ENCODE results near the gene GALNS.
"Not testable (repeated sequence)": the region's sequence is repeated elsewhere in the genome, so short reads cannot be mapped to it uniquely, and the experiment has no call there.

Gene GALNS

DNA sequence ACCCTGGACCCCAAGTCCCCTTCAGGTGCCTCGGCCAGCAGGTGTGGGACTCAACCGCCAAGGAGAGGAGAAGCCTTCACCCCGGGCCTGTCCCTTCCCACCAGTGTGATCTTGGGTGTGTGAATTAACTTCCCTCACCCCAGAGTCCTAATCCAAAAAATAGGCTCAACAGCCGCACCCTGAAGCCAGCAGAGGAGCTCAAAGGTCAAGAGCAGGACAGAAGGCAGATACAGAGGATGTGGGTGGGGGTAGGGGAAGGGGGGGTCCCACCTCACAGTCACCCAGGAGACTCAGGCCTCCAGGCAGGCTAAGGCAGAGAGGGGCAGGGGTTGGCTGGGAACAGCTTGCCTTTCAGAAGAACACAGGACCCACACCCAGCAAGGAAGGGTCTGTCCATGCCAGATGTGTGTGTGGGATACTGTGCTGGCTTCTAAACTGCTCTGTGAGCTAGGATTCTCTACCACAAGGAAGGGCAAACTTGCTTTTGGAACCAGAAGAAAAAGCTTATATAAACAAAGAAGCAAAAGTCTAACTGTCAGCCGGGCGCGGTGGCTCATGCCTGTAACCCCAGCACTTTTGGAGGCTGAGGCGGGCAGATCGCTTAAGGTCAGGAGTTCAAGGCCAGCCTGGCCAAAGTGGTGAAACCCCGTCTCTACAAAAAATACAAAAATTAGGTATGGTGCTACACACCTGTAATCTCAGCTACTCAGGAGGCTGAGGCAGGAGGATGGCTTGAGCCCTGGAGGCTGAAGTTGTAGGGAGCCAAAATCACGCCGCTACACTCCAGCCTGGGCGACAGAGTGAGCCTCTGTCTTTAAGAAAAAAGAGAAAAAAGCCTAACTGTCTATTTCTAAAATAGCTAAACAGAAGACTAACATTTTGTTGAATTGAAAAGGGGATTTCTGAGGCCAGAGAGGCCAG is 76.3 kb downstream of the GALNS start:
- no peak for DNase-seq

- DNase-seq, result no peak
These were observed 77.2 kb downstream of the GALNS start for GRCh38 chr16:88779406-88780141.

DNA sequence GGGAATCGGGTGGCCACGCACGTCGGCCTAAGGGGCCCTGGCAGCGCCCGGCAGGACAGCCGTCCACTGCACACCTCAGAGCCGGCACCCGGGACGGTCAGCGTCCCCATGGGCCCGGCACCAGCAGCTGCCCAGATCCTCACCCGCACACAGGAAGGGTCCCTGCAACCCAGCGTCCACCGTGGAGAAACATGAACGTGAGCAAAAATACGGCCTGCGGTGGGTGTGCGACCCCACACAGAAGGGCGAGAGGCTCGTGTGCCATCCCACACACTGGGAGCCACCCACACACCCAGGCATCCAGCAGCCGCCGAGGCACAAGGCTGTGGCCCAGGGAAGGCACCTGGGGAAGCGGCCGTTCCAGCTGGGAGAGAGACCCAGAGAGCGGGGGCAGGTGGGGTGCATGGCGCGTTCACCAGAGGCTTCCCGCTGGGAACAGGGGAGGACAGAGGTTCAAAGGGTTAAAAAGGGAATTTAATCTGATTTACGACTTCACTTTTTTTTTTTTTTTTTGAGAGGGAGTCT is 78.1 kb downstream of the GALNS start:
- no peak for DNase-seq

DNA sequence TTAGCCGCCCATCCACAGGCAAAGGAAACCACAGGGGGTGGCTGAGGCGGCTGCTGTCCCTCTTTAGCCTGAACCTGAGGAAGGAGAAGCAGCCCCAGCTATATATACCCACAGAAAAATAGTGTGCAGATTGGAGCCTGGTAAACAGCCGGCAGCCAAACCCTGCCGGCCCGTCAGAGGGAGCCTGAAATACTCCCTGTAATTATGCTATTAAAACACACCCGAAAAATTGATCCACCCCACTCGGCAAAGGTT is 78.5 kb downstream of the GALNS start:
- DNase-seq, result no peak

- no peak for DNase-seq
These were observed 79.1 kb downstream of the GALNS start for GRCh38 chr16:88777471-88778270.

DNA sequence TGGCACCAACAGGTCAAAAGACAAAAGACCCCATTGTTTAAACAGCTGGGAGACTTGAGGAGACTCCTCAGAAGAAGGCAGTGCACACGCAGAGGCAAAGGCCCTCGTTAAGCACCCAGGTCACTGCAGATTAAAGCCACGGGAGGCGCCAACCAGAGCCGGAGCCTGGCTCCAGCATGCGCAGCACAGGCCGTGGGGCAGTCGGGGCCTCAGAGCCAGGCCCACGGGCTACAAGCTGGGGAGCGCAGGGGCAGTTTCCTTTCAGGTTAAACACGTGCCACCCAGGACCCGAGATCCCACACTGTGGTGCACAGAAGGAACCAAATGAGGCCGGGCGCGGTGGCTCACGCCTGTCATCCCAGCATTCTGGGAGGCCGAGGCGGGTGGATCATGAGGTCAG is 80.9 kb downstream of the GALNS start:
- DNase-seq, result no peak

- DNase-seq, result no peak
These were observed 82.0 kb downstream of the GALNS start for GRCh38 chr16:88774544-88775393.

DNA sequence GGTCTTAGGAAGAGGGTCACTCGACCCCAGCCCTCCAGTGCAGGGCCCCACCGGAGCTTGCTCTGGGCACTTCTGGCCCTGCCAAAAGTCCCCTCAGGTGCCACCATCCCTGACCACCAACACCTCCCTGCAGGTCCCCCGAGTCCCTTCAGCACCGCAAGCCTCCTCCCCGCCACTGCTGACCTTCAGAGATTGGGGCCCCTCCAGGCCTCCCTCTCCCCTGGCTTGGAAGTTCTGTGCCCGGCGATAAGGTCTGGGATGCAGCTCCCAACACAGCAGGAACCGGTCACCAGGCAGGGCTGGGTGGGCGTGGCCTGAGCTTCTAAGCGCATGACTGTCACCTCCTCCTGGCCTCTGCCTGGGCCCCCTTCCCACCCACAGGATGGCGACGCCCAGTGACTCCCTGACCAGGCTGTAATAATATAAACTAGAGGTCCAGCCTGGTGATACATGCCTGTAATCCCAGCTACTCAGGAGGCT is 82.9 kb downstream of the GALNS start:
- no peak for DNase-seq

- DNase-seq, result no peak
These were observed 83.6 kb downstream of the GALNS start for GRCh38 chr16:88772871-88773811.

DNA sequence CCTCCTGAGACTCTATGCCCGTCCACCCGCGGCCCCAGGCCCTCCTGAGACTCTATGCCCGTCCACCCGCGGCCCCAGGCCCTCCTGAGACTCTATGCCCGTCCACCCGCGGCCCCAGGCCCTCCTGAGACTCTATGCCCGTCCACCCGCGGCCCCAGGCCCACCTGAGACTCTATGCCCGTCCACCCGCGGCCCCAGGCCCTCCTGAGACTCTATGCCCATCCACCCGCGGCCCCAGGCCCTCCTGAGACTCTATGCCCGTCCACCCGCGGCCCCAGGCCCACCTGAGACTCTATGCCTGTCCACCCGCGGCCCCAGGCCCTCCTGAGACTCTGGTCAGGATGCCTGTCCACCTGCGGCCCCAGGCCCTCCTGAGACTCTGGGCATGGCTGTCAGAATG is 85.0 kb downstream of the GALNS start:
- DNase-seq, result not testable (repeated sequence)

DNA sequence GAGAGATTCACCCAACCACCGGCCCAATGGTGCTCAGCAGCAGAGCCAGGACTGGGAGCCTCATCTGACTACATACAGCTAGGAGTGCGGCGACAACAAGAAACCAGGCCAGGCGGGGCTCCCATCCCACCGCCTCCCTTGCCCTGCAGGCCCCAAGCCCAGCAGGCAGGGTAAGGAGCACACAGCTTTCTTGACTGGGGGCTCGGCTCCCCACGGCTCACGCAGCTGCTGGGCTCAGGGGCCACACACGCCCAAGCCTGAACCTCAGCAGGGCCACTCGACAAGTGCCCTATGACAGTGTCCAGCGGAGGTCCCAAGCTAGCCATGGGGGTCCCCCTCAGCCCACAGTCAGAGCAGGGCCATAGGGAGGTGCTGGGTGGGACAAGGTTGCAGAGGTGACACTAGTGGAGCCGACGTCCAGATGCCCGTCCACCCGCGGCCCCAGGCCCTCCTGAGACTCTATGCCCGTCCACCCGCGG is 85.4 kb downstream of the GALNS start:
- no peak for DNase-seq

- no peak for DNase-seq
These were observed 86.1 kb downstream of the GALNS start for GRCh38 chr16:88770461-88771293.

- DNase-seq, result peak; percentile 50
These were observed 86.9 kb downstream of the GALNS start for GRCh38 chr16:88769617-88770460.

GRCh38 chr16:88768071-88768783 is 88.5 kb downstream of the GALNS start:
- DNase-seq, result no peak

DNA sequence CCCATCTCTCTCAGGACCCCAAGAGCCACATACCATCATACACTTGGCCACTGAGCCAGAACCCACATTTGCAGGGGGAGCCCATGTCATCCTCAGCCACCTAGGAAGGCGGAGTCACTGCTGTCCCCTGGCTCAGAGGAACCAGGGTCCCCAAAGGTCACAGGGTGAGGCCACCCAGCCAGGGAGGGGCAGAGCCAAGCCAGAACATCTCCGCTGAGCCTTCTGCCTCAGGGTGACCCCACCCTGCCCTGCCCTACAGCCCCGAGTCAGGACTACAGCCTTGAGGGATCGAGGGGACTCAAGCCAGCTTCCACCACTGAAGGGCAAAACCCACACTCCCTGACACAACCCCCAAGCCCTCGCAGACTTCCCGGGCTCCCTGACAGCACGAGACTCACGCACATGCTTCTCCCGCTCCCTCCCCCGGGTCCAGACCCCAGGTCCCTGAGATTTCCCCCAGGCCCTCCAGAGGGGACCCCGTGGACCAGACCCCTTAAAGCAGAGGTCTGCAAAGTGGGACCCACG is 89.1 kb downstream of the GALNS start:
- DNase-seq, result no peak

- DNase-seq, result no peak
These were observed 89.8 kb downstream of the GALNS start for GRCh38 chr16:88766975-88767374.

DNA sequence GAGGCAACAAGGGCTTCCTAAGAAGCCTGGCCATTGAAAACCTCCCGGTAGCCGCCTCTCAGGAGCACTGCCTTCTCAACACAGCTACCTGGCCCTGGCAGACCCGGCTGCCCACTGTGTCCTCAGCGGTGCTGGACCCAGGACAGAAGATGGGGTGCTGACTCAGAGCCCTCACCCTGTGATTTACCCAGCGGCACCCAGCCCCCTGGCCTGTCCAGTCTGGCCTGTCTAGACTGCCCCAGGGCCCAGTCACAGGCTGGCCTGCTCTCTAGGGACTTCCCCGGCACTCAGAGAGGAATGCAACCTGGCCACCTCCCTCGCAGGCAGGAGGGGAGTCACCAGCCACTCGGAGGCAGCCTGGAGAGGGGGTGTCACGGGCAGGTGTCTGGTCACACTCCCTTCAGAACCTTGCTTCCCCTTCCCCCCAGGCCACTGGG is 91.8 kb downstream of the GALNS start:
- no peak for DNase-seq

DNA sequence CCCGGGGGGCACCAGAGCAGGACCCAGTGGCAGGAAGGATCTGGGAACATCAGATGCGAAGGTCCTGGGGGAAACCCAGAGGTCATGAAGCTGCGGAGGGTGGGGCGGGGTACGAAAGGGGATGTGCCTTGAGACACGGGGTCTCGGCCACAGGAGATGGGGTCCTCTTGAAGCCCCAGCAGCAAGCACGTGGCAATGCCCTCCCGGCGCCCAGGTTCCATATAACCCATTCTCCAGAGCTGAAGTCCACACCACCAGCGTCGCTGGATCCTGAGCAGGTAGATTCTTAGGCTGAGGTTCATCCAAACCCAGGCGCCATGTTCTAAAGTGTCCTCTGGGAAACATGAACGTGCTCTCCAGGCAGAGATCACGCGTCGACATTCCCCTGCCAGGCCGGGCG is 92.7 kb downstream of the GALNS start:
- no peak for DNase-seq
